Activated naive CD4-positive, alpha-beta T cell treated with anti-CD3 and anti-CD28 coated beads, Interleukin-2, amount 50 U/mL, for 72 hours (primary cell): ENCODE data around the gene SEC16A. TPM values are rescaled to one million over a fixed set of nuclear protein-coding genes. Genes with fewer than 3 reads are reported as not detected.

Source experiments
- ATAC-seq, 2 donors: fragments of 150-1000 bp; cut with Tn5 transposase; 2 replicates each; pipeline ENCODE4 v1.10.0; 2021; ENCODE audit warnings: mild to moderate bottlenecking in 2 of 2, moderate library complexity in 2 of 2
- DNase-seq, 2 donors: peaks; one replicate each; pipeline ENCODE4 v3.0.0; 2021 to 2022; ENCODE audit warnings: low spot score in 2 of 2
- H3K27ac Mint-ChIP-seq, 2 donors: one replicate each; pipeline ENCODE4 v1.8.0; 2022; ENCODE audit warnings: mild to moderate bottlenecking in 2 of 2, mixed read lengths in 2 of 2
- H3K36me3 Mint-ChIP-seq, 2 donors: one replicate each; pipeline ENCODE4 v1.8.0; 2022; ENCODE audit warnings: mixed read lengths in 2 of 2
- H3K9me3 Mint-ChIP-seq, 2 donors: one replicate each; pipeline ENCODE4 v1.8.0; 2022; ENCODE audit warnings: mixed read lengths in 2 of 2
- total RNA-seq, 2 donors: library from RNA; stranded (reverse); gene quantifications; one replicate each; pipeline ENCODE4 v1.2.3, GENCODE V29; 2022

SEC16A gene
- total RNA-seq, 2 donors from 2014 or later: 56.6 to 79.5 TPM

- DNase-seq (peak; percentile 21 to 73), ATAC-seq (no peak)
- H3K36me3 Mint-ChIP-seq: peaks cover 10 to 21% of the 10 kb centered on the region in 2 donors
- no peak overlapping the region for H3K27ac Mint-ChIP-seq
- H3K9me3 Mint-ChIP-seq: no peaks in the 10 kb centered on the region
Observed at GRCh38 chr9:136484153-136485048, 1.6 kb upstream of the SEC16A start.

GRCh38 chr9:136483589-136484152, 831 bp upstream of the SEC16A start:
- peak; percentile 99 for DNase-seq
- Mint-ChIP-seq H3K27ac (peak overlapping the region; percentile 85 to 98), H3K9me3 (no peaks in the 10 kb centered on the region), H3K36me3 (peaks cover 10 to 21% of the 10 kb centered on the region in 2 donors)
- peak; percentile 75 to 77 for ATAC-seq

GRCh38 chr9:136482046-136482792, 621 bp downstream of the SEC16A start:
- peak in 1 of 2 donors; percentile 23 for DNase-seq
- H3K9me3 Mint-ChIP-seq: no peaks in the 10 kb centered on the region
- H3K27ac Mint-ChIP-seq: peak overlapping the region; percentile 81 to 98
- ATAC-seq: no peak
- H3K36me3 Mint-ChIP-seq: peaks cover 10 to 21% of the 10 kb centered on the region in 2 donors

- no peaks in the 10 kb centered on the region for H3K9me3 Mint-ChIP-seq
- ATAC-seq (no peak), DNase-seq (no peak)
- H3K36me3 Mint-ChIP-seq: peaks cover 10 to 21% of the 10 kb centered on the region in 2 donors
- H3K27ac Mint-ChIP-seq: peak overlapping the region; percentile 81 to 98
Observed at GRCh38 chr9:136481558-136481957, 1.3 kb downstream of the SEC16A start.

GRCh38 chr9:136476369-136477150, 6.3 kb downstream of the SEC16A start:
- Mint-ChIP-seq H3K36me3 (peaks cover 8 to 12% of the 10 kb centered on the region in 2 donors), H3K9me3 (no peaks in the 10 kb centered on the region), H3K27ac (peak overlapping the region in 1 of 2 donors; percentile 71)
- ATAC-seq (no peak), DNase-seq (no peak)

DNA sequence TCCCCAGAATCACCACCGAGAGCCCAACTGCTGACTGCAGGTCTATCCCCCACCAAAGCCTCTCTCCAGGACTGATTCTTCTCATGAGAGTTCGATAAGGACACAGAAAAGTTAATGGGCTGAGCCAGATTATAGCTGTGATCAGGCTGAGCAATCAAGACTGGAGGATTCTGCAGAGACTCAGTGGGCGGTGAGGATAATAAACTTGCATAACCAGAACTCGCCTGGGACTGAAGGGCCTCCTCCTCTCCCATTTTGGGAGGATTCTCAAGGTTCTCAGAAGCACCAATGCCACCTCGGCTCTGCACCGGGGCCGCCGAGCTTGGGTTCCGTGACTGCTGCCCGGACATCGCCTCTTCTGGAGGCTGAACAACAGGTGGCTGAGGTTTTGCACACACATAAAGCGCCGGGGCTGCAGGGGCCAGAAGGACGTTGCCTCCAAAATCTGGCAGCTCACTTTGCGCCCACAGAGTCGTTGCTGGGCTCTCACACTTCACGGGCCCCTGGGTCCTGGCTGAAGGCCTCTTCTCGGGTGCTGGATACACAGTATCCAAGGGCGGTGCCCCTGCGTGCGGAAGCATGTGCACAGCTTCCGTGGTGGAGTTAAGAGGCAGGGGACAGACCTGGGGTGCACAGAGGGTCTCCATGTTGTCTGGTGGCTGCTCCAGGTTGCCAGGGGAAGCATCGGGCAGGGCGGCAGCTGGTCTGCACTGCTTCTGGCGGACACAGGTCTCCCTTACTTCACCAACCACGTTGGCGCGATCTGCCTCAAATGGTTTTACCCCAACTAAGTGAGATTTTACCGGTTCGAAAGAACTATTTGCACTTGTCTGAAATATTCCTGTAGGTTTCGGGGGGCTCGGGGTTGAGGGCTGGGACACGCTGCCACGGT, 7.6 kb downstream of the SEC16A start:
- DNase-seq (no peak), ATAC-seq (no peak)
- H3K36me3 Mint-ChIP-seq: peaks cover 4 to 10% of the 10 kb centered on the region in 2 donors
- H3K27ac Mint-ChIP-seq: no peak overlapping the region
- H3K9me3 Mint-ChIP-seq: no peaks in the 10 kb centered on the region

DNA sequence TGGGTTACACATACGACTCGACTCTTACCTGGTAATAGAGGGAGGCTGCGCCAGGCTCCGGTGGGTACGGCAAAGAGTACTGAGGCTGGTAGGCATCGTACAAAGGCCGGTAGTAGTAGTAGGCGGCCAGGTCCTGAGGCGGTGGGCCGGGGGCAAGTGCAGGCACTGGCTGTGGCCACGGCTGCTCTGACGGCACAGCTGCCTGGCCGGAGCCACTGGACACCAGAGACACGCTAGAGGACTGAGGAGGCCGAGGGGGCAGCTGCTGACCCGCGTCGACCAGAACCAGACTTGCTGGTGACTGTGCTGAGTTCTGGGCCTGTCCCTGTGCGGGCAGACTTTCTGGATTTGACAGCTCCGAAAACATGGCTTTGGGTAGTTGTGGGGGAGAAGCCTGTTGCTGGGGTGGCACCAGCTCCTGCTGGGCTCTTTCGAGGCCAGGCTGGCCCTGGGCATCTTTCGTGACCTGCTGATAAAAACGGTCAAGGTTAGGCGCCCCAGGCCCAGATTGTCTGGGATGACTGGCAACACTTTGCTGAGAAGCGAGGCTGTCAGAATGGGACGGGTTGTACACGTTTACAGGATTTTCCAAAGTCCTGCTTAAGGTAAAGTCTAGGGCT, 8.7 kb downstream of the SEC16A start:
- DNase-seq (no peak), ATAC-seq (no peak)
- H3K36me3 Mint-ChIP-seq: peaks cover 0 to 10% of the 10 kb centered on the region in 2 donors
- H3K27ac Mint-ChIP-seq: peak overlapping the region in 1 of 2 donors; percentile 72
- H3K9me3 Mint-ChIP-seq: no peaks in the 10 kb centered on the region

- Mint-ChIP-seq H3K9me3 (no peaks in the 10 kb centered on the region), H3K27ac (peak overlapping the region in 1 of 2 donors; percentile 72), H3K36me3 (peaks cover 0 to 10% of the 10 kb centered on the region in 2 donors)
- DNase-seq (no peak), ATAC-seq (no peak)
Observed at GRCh38 chr9:136473354-136473721, 9.5 kb downstream of the SEC16A start.

- DNase-seq (no peak), ATAC-seq (no peak)
- H3K27ac Mint-ChIP-seq: no peak overlapping the region
- peaks cover 0 to 10% of the 10 kb centered on the region in 2 donors for H3K36me3 Mint-ChIP-seq
- no peaks in the 10 kb centered on the region for H3K9me3 Mint-ChIP-seq
Observed at GRCh38 chr9:136472640-136473353, 10.0 kb downstream of the SEC16A start.

GRCh38 chr9:136471802-136472487, 10.9 kb downstream of the SEC16A start:
- ATAC-seq: no peak
- H3K9me3 Mint-ChIP-seq: no peaks in the 10 kb centered on the region
- H3K27ac Mint-ChIP-seq: no peak overlapping the region
- no peak for DNase-seq
- H3K36me3 Mint-ChIP-seq: peaks cover 1 to 10% of the 10 kb centered on the region in 2 donors

- Mint-ChIP-seq H3K27ac (no peak overlapping the region), H3K9me3 (no peaks in the 10 kb centered on the region), H3K36me3 (peaks cover 5 to 10% of the 10 kb centered on the region in 2 donors)
- ATAC-seq (no peak), DNase-seq (no peak)
Observed at GRCh38 chr9:136470792-136471469, 11.9 kb downstream of the SEC16A start.

- DNase-seq (no peak), ATAC-seq (no peak)
- peaks cover 5 to 10% of the 10 kb centered on the region in 2 donors for H3K36me3 Mint-ChIP-seq
- H3K27ac Mint-ChIP-seq: no peak overlapping the region
- no peaks in the 10 kb centered on the region for H3K9me3 Mint-ChIP-seq
Observed at GRCh38 chr9:136470356-136470755, 12.5 kb downstream of the SEC16A start.

- H3K36me3 Mint-ChIP-seq: peaks cover 5 to 11% of the 10 kb centered on the region in 2 donors
- no peaks in the 10 kb centered on the region for H3K9me3 Mint-ChIP-seq
Observed at GRCh38 chr9:136467766-136468165, 15.1 kb downstream of the SEC16A start.

GRCh38 chr9:136466155-136466541, 16.7 kb downstream of the SEC16A start:
- Mint-ChIP-seq H3K36me3 (peaks cover 11% of the 10 kb centered on the region in 2 donors), H3K27ac (peak overlapping the region in 1 of 2 donors; percentile 55), H3K9me3 (no peaks in the 10 kb centered on the region)
- ATAC-seq (no peak), DNase-seq (no peak)

More at GRCh38 chr9:136467766-136468165, 15.1 kb downstream of the SEC16A start:
- peak overlapping the region in 1 of 2 donors; percentile 29 for H3K27ac Mint-ChIP-seq
- no peak for ATAC-seq
- DNase-seq: no peak
